Measurements from ENCODE around the gene ZC3H18.

Gene ZC3H18

GRCh38 chr16:88545781-88546180, 24.4 kb upstream of the ZC3H18 start:
- TF ChIP-seq OSR1 (CRISPR knock-in tag; IDR thresholded peaks at IDR 0.05): no peak
- TF ChIP-seq TOX (CRISPR knock-in tag; IDR thresholded peaks at IDR 0.05; ENCODE audit: borderline replicate concordance): no peak
- no peak for TF ChIP-seq TCF4 (CRISPR knock-in tag; IDR thresholded peaks at IDR 0.05; ENCODE audit: borderline replicate concordance)
- no peak for TF ChIP-seq ZNF8 (CRISPR knock-in tag; IDR thresholded peaks at IDR 0.05)
- TF ChIP-seq ISL1 (CRISPR knock-in tag; IDR thresholded peaks at IDR 0.05): no peak
- no peak for TF ChIP-seq PPARA (CRISPR knock-in tag; IDR thresholded peaks at IDR 0.05; ENCODE audit: borderline replicate concordance)
- no peak for TF ChIP-seq CREB5 (CRISPR knock-in tag; IDR thresholded peaks at IDR 0.05; ENCODE audit: low read depth)
- TF ChIP-seq ZNF565 (CRISPR knock-in tag; conservative IDR thresholded peaks at IDR 0.05; ENCODE audit: low read depth): no peak
- no peak for TF ChIP-seq POU6F1 (CRISPR knock-in tag; IDR thresholded peaks at IDR 0.05; ENCODE audit: borderline replicate concordance, low read depth)
- no peak for ATAC-seq

DNA sequence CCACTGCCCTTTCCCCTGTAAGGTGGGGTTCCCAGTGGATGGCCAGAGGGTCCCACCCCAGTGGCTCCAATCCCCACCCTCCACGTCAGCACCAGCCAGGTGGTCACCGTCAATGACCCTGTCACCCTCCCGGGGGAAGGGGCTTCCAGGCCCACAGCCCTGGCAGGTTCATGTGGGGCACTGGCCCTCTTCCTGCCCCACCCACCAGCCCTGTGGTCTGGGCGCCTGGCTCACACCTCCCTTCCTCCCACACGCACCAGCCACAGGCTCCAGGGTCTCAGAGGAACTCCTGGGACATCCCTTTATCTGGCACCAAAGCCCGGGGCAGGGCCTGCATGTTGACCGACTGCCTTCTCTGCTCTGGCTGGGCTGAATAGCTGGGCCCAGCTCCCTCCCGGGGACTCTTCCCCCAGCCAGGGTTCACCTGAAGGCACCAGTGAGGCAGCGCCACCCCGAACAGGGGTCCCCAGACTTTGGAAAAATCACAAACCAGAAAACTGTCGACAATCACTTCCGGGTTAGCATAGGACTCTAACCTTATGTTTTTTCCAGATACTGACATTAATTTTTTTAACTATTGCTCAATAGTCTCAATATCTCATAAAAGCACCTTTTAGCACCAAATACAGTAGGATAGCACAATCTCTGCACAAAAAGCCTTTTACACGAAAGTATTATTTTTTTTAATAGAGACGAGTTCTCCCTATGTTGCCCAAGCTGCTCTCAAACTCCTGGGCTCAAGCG, 21.9 kb upstream of the ZC3H18 start:
- no peak for ATAC-seq
- no peak for TF ChIP-seq SNAI2 (CRISPR knock-in tag; IDR thresholded peaks at IDR 0.05)
- no peak for TF ChIP-seq ESRRG (CRISPR knock-in tag; IDR thresholded peaks at IDR 0.05)
- TF ChIP-seq, protein P1, sequence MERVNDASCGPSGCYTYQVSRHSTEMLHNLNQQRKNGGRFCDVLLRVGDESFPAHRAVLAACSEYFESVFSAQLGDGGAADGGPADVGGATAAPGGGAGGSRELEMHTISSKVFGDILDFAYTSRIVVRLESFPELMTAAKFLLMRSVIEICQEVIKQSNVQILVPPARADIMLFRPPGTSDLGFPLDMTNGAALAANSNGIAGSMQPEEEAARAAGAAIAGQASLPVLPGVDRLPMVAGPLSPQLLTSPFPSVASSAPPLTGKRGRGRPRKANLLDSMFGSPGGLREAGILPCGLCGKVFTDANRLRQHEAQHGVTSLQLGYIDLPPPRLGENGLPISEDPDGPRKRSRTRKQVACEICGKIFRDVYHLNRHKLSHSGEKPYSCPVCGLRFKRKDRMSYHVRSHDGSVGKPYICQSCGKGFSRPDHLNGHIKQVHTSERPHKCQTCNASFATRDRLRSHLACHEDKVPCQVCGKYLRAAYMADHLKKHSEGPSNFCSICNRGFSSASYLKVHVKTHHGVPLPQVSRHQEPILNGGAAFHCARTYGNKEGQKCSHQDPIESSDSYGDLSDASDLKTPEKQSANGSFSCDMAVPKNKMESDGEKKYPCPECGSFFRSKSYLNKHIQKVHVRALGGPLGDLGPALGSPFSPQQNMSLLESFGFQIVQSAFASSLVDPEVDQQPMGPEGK (CRISPR knock-in tag; IDR thresholded peaks at IDR 0.05; ENCODE audit: borderline replicate concordance): no peak
- TF ChIP-seq ZNF565 (CRISPR knock-in tag; conservative IDR thresholded peaks at IDR 0.05; ENCODE audit: low read depth): no peak
- no peak for TF ChIP-seq CREB5 (CRISPR knock-in tag; IDR thresholded peaks at IDR 0.05; ENCODE audit: low read depth)
- no peak for TF ChIP-seq ZNF70 (CRISPR knock-in tag; IDR thresholded peaks at IDR 0.05)
- TF ChIP-seq ZFP30 (CRISPR knock-in tag; IDR thresholded peaks at IDR 0.05): no peak
- TF ChIP-seq ZFP3 (CRISPR knock-in tag; IDR thresholded peaks at IDR 0.05): no peak
- no peak for TF ChIP-seq CSDC2 (CRISPR knock-in tag; IDR thresholded peaks at IDR 0.05)
- TF ChIP-seq ZC3H10 (CRISPR knock-in tag; IDR thresholded peaks at IDR 0.05): no peak
- TF ChIP-seq TOX (CRISPR knock-in tag; IDR thresholded peaks at IDR 0.05; ENCODE audit: borderline replicate concordance): no peak
- TF ChIP-seq TSHZ2 (CRISPR knock-in tag; IDR thresholded peaks at IDR 0.05): no peak
- TF ChIP-seq ZNF8 (CRISPR knock-in tag; IDR thresholded peaks at IDR 0.05): no peak
- no peak for TF ChIP-seq BACH2 (CRISPR knock-in tag; IDR thresholded peaks at IDR 0.05; ENCODE audit: borderline replicate concordance)
- TF ChIP-seq TCF4 (CRISPR knock-in tag; IDR thresholded peaks at IDR 0.05; ENCODE audit: borderline replicate concordance): no peak
- TF ChIP-seq CSRNP3 (CRISPR knock-in tag; IDR thresholded peaks at IDR 0.05): no peak
- no peak for TF ChIP-seq ISL1 (CRISPR knock-in tag; IDR thresholded peaks at IDR 0.05)
- no peak for TF ChIP-seq ARNTL (CRISPR knock-in tag; IDR thresholded peaks at IDR 0.05; ENCODE audit: borderline replicate concordance, low read depth)

Data from SK-N-SH treated with all-trans-retinoic acid at 6 μM for 48 hours (cell line).